ENCODE results near the gene DNASE1L1.

DNASE1L1 gene

DNA sequence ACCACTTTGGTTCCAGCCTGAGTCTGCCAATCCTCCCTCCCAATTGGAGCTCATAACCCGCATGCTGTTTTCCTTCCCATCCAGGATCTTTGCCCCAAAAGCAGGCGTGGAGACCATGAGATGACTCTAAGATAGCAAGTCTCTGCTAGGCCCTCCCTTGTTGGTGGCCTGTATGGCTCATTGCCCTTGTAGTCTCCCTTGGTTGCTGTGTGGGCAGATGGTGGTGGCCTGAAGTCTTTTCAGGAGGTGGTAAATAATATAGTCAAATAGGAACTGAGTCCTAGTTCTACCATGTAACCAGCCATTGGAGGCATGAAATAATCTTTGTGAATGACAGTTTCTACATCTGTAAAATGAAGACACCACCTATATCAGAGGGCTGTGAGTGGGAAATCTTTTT lies 20.7 kb upstream of the DNASE1L1 start:
- H3K4me3 Mint-ChIP-seq: peak overlapping the region; percentile 83
- H3K9me3 Mint-ChIP-seq: no peaks in the 10 kb centered on the region
- no peaks in the 10 kb centered on the region for H3K27me3 Mint-ChIP-seq (ENCODE audit: low read depth)
- no peak overlapping the region for H3K27ac Mint-ChIP-seq
- H3K4me1 Mint-ChIP-seq (ENCODE audit: low read depth): peaks cover 18% of the 10 kb centered on the region
- peaks cover 8% of the 10 kb centered on the region for H3K36me3 Mint-ChIP-seq (ENCODE audit: low read depth)

DNA sequence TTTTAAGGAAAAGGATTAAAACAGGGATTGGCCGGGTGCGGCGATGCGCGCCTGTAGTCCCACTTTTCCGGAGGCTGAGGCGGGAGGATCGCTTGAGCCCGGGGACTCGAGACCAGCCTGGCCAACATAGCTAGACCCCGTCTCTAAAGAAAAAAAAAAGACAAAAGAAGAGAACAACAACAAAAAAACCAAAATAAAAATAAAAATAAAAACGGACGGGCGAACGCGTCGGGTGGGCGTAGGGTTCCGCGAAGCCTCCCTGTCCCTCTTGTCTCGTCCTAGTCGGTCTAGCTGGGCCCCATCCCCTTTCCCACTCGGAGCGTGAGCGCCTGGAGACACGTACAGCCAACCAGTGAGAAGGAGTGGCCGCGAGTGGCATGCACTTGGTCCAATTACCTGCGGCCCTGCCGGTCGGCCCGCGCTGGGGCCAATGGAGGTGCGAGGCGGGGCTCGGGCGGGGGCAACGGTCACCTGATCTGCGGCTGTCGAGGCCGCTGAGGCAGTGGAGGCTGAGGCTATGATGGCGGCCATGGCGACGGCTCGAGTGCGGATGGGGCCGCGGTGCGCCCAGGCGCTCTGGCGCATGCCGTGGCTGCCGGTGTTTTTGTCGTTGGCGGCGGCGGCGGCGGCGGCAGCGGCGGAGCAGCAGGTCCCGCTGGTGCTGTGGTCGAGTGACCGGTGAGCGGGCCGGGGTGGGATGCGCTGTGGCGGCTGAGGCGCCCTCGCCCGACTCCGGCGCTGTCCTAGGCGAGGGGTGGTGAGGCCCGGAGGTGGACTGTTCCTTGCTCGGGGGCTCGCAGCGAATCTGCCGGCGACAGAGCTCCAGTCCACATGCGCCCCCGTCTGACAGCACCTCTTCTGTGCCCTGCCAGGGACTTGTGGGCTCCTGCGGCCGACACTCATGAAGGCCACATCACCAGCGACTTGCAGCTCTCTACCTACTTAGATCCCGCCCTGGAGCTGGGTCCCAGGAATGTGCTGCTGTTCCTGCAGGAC lies 19.4 kb upstream of the DNASE1L1 start, which contains the start of gene ATP6AP1:
ATP6AP1 (plus strand) TSS at position 502 of the 996 bp plus-strand sequence; CDS start at position 518, 16 bp downstream.
- Mint-ChIP-seq H3K4me1 (ENCODE audit: low read depth) (peaks cover 21% of the 10 kb centered on the region), H3K36me3 (ENCODE audit: low read depth) (peaks cover 8% of the 10 kb centered on the region), H3K9me3 (no peaks in the 10 kb centered on the region), H3K27ac (peak within 1 kb of the TSS; percentile 84), H3K4me3 (peak within 1 kb of the TSS; percentile 83), H3K27me3 (ENCODE audit: low read depth) (no peaks in the 10 kb centered on the region)

- Mint-ChIP-seq H3K36me3 (ENCODE audit: low read depth) (peaks cover 5% of the 10 kb centered on the region), H3K4me1 (ENCODE audit: low read depth) (peaks cover 21% of the 10 kb centered on the region), H3K27me3 (ENCODE audit: low read depth) (no peaks in the 10 kb centered on the region), H3K4me3 (peak overlapping the region; percentile 83), H3K27ac (no peak overlapping the region), H3K9me3 (no peaks in the 10 kb centered on the region)
These were observed 18.1 kb upstream of the DNASE1L1 start for GRCh38 chrX:154426916-154427770.

DNA sequence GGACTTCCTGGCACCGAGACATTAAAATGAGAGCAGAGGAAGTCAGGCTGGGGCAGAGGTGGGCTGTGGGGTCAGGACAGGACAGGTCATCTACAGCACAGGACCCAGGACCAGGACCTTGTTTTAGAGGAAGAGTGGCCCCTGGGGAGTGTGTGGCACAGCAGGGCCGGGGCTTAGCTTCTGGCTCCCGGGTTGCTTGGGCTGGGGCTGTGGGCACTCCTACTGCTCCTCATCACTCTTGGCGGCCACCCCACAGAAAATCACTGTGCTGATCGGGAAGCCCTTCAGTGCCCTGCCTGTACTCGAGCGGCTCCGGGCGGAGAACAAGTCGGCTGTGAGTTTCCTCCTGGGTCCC lies 11.3 kb upstream of the DNASE1L1 start:
- Mint-ChIP-seq H3K27me3 (ENCODE audit: low read depth) (no peaks in the 10 kb centered on the region), H3K27ac (no peak overlapping the region), H3K36me3 (ENCODE audit: low read depth) (peaks cover 3% of the 10 kb centered on the region), H3K9me3 (no peaks in the 10 kb centered on the region), H3K4me3 (no peak overlapping the region), H3K4me1 (ENCODE audit: low read depth) (peaks cover 5% of the 10 kb centered on the region)

DNA sequence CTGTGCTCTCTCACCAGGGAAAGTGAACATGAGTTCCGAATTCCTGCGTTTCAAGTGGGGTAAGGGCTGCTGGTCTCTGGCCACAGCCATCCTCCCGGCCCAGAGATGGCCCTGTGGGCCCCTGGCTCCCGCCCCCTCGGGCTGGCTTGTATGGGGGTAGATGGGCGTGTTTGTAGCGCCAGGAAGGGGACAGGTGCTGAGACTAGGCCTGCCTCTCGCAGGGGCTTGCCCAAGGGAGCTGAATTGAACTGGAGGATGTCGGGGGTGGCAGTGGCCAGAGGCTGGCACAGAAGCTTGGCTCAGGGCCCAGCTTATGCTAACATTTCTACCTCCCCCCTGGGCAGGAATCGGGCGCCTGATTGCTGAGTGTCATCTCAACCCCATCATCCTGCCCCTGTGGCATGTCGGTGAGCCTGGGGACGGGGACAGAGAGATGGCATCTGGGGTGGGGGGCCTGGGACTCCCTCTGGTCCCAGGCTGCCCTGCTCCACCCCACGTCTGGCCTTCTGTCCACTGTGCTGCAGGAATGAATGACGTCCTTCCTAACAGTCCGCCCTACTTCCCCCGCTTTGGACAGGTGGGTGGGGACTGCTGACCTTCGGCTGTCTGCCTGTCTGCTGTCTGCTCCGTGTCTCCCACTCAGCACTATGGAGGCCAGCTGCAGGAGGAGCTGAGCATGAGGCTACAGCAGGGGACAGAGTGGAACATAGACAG lies 10.8 kb upstream of the DNASE1L1 start:
- Mint-ChIP-seq H3K9me3 (no peaks in the 10 kb centered on the region), H3K36me3 (ENCODE audit: low read depth) (peaks cover 3% of the 10 kb centered on the region), H3K4me3 (no peak overlapping the region), H3K27me3 (ENCODE audit: low read depth) (no peaks in the 10 kb centered on the region), H3K27ac (no peak overlapping the region), H3K4me1 (ENCODE audit: low read depth) (peaks cover 5% of the 10 kb centered on the region)

DNA sequence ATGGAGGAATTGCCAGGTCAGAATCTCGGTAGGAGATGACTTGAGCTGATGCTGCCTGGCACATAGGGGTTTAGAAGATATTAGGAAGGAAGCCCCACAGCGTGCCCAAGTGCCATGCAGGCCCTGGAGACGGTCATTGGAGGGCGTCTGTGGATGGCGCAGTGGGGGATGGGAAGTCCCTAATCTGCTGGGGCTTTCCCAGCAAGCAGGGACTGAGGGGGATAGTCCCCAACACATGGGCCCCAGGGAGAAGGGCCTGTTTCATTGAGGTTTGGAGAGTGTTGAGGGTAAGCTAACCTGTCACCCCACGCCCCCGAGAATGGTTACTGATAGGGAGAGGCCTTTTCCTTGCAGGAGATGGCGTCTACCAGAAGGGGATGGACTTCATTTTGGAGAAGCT lies 10.1 kb upstream of the DNASE1L1 start:
- peaks cover 3% of the 10 kb centered on the region for H3K36me3 Mint-ChIP-seq (ENCODE audit: low read depth)
- H3K27ac Mint-ChIP-seq: no peak overlapping the region
- no peaks in the 10 kb centered on the region for H3K9me3 Mint-ChIP-seq
- peaks cover 2% of the 10 kb centered on the region for H3K4me1 Mint-ChIP-seq (ENCODE audit: low read depth)
- H3K4me3 Mint-ChIP-seq: no peak overlapping the region
- no peaks in the 10 kb centered on the region for H3K27me3 Mint-ChIP-seq (ENCODE audit: low read depth)

DNA sequence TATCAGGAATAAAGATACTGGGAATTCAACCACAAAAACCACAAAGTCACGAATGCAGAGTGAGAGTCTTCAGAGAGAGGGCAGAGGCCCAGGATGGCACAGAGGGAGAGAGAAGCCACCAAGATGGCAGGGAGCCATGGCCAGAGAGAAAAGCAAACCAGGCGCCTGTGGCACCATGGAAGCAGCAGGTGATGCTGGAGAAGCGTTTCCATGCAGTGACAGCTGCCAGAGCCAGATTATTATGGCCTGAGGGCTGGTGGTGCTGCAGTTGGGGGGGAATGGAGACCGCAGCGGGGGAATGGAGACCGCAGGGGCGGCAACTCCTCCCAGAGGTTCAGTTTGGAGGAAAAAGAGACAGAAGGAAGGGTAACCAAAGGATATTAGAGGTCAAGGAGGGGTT lies 8.1 kb upstream of the DNASE1L1 start:
- H3K9me3 Mint-ChIP-seq: no peaks in the 10 kb centered on the region
- no peak overlapping the region for H3K4me3 Mint-ChIP-seq
- H3K36me3 Mint-ChIP-seq (ENCODE audit: low read depth): peaks cover 6% of the 10 kb centered on the region
- no peaks in the 10 kb centered on the region for H3K27me3 Mint-ChIP-seq (ENCODE audit: low read depth)
- peaks cover 7% of the 10 kb centered on the region for H3K4me1 Mint-ChIP-seq (ENCODE audit: low read depth)
- no peak overlapping the region for H3K27ac Mint-ChIP-seq

DNA sequence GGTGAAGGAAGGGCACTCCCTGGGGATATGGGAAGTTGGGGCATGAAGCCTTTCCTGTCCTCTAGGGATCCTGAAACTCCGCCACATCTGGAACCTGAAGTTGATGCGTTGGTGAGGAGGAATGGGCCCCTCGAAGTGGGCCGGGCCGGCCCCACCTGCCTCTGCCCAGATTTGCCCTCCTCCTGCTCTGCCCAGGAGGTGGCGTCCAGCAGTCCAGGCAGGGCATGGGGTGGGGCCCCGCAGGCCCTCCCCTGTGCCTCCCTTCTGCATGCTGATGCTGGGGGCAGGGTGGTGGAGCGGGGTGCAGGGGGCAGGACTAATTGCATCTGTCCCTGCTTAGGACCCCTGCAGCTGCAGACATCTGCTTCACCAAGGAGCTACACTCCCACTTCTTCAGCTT lies 4.1 kb upstream of the DNASE1L1 start:
- peak overlapping the region; percentile 95 for H3K27ac Mint-ChIP-seq
- no peaks in the 10 kb centered on the region for H3K9me3 Mint-ChIP-seq
- peaks cover 15% of the 10 kb centered on the region for H3K4me1 Mint-ChIP-seq (ENCODE audit: low read depth)
- peaks cover 8% of the 10 kb centered on the region for H3K36me3 Mint-ChIP-seq (ENCODE audit: low read depth)
- H3K4me3 Mint-ChIP-seq: peak overlapping the region; percentile 77
- no peaks in the 10 kb centered on the region for H3K27me3 Mint-ChIP-seq (ENCODE audit: low read depth)

DNA sequence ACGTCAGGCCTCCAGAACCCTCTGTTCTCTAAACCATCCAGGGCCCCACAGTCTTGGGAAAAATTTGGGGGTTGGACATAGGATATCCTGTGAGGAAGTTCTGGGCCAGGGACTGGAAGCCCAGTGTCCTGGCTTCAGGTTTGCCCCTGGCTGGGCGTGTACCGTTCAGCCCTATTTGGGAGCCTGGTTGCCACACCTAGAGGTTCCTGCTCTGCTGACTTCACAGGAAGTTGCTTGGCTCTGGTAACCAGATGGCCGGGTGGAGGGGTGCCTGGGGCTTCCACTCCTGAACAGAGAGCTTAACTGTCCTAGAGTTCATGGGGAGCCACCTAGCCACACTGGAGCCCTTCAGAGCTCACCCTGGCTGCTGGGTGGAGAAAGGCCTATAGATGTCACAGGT lies 3.4 kb upstream of the DNASE1L1 start:
- Mint-ChIP-seq H3K4me1 (ENCODE audit: low read depth) (peaks cover 15% of the 10 kb centered on the region), H3K36me3 (ENCODE audit: low read depth) (peaks cover 8% of the 10 kb centered on the region), H3K9me3 (no peaks in the 10 kb centered on the region), H3K27ac (peak overlapping the region; percentile 95), H3K4me3 (peak overlapping the region; percentile 77), H3K27me3 (ENCODE audit: low read depth) (no peaks in the 10 kb centered on the region)

- no peaks in the 10 kb centered on the region for H3K27me3 Mint-ChIP-seq (ENCODE audit: low read depth)
- peaks cover 8% of the 10 kb centered on the region for H3K36me3 Mint-ChIP-seq (ENCODE audit: low read depth)
- no peaks in the 10 kb centered on the region for H3K9me3 Mint-ChIP-seq
- H3K4me1 Mint-ChIP-seq (ENCODE audit: low read depth): peaks cover 15% of the 10 kb centered on the region
- H3K27ac Mint-ChIP-seq: peak overlapping the region; percentile 95
- peak overlapping the region; percentile 77 for H3K4me3 Mint-ChIP-seq
These were observed 2.9 kb upstream of the DNASE1L1 start for GRCh38 chrX:154411981-154412340.

GRCh38 chrX:154408659-154409221 lies 314 bp downstream of the DNASE1L1 start:
- Mint-ChIP-seq H3K4me3 (peak overlapping the region; percentile 64), H3K36me3 (ENCODE audit: low read depth) (peaks cover 5% of the 10 kb centered on the region), H3K4me1 (ENCODE audit: low read depth) (peaks cover 13% of the 10 kb centered on the region), H3K27ac (peak overlapping the region; percentile 21), H3K9me3 (no peaks in the 10 kb centered on the region), H3K27me3 (ENCODE audit: low read depth) (no peaks in the 10 kb centered on the region)

DNA sequence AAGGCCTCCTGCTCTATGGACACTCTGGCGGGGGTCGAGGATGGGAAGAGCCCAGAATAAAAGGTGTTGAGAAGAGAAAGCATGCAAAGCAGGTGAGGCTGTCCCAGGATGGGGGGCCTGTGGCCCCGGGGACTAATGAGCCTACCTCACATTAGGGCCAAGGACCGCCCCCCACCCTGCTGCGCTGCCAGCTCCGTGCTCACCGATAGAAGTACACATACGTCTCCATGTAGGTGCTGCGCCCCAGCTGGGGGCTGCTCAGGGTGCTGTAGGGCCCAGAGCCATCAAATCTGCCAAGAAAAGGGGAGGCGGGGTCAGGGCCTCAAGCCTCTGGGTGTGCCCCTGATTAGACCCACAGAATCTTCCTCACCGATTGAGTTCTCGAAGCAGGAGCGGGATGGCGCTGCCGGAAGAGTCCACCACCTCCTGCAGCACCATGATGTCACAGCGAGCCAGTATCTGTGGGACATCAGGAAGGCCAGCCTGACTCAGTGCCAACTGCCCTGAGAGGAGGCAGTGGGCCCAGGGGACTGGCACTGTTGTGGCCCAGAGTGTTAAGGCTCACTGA lies 4.3 kb downstream of the DNASE1L1 start:
- H3K36me3 Mint-ChIP-seq (ENCODE audit: low read depth): peaks cover 10% of the 10 kb centered on the region
- no peaks in the 10 kb centered on the region for H3K27me3 Mint-ChIP-seq (ENCODE audit: low read depth)
- no peak overlapping the region for H3K4me3 Mint-ChIP-seq
- no peaks in the 10 kb centered on the region for H3K9me3 Mint-ChIP-seq
- H3K4me1 Mint-ChIP-seq (ENCODE audit: low read depth): peaks cover 6% of the 10 kb centered on the region
- no peak overlapping the region for H3K27ac Mint-ChIP-seq

DNA sequence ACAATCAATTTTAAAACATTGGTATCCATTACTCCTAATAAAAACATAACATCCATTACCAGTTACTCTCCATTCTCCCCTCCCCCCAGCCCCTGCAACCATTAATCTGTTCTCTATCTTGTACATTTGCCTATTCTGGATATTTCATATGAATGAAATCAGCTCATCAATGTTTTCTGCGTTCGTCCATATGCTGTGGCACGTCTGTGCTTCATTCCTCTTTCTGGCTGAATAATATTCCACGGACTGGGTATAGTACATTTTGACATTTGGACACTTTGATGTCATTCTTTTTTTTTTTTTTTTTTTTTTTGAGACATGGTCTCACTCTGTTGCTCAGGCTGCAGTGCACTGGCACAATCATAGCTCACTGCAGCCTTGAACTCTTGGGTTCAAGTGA lies 5.2 kb downstream of the DNASE1L1 start:
- Mint-ChIP-seq H3K4me1 (ENCODE audit: low read depth) (peaks cover 11% of the 10 kb centered on the region), H3K4me3 (no peak overlapping the region), H3K36me3 (ENCODE audit: low read depth) (peaks cover 18% of the 10 kb centered on the region), H3K27ac (no peak overlapping the region), H3K9me3 (no peaks in the 10 kb centered on the region), H3K27me3 (ENCODE audit: low read depth) (no peaks in the 10 kb centered on the region)

DNA sequence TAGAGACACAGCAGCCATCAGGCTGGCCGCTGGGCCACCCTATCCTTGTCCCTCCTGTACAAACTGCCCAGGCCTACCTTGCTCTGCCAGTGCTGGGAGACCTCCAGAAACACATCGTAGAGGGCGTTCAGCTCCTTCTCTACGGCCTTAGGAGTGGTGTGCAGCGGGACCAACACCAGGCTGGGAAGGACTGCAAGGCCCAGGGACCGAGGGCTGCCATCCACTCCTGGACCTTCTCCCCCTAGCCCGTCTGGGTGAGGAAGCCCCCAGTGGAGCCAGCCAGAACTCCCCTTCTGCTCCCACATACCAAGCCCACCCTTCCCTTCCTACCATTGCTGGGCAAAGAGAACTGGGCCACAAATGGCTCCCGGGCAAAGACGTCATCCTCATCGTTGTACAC lies 5.9 kb downstream of the DNASE1L1 start:
- H3K27me3 Mint-ChIP-seq (ENCODE audit: low read depth): peaks cover 5% of the 10 kb centered on the region
- H3K36me3 Mint-ChIP-seq (ENCODE audit: low read depth): peaks cover 24% of the 10 kb centered on the region
- H3K4me3 Mint-ChIP-seq: no peak overlapping the region
- peaks cover 12% of the 10 kb centered on the region for H3K4me1 Mint-ChIP-seq (ENCODE audit: low read depth)
- H3K27ac Mint-ChIP-seq: no peak overlapping the region
- no peaks in the 10 kb centered on the region for H3K9me3 Mint-ChIP-seq

Measured in T-helper 1 cell treated with Interleukin-12 subunit alpha and Interleukin-12 subunit beta and Interleukin-4 antibody, amounts not matched to agents 30 μg/mL and 1 μg/mL, for 36 hours (primary cell).